DMS114 treated with DMSO at 0.1 percent for 48 hours (cell line): ENCODE data around the gene CATSPER3.

Source experiments
- DNase-seq: peaks from one replicate; lab custom pipeline; 2025; ENCODE audit not compliant: unreplicated experiment; lab: John Stamatoyannopoulos, UW

CATSPER3 gene

GRCh38 chr5:135010502-135011354 is 43.0 kb downstream of the CATSPER3 start:
- DNase-seq = no peak

- no peak for DNase-seq
Measured at GRCh38 chr5:135011355-135012032, 43.8 kb downstream of the CATSPER3 start.

- DNase-seq = no peak
Measured at GRCh38 chr5:135012033-135012588, 44.4 kb downstream of the CATSPER3 start.

GRCh38 chr5:135012951-135013391 is 45.3 kb downstream of the CATSPER3 start:
- no peak for DNase-seq

GRCh38 chr5:135013445-135013844 is 45.7 kb downstream of the CATSPER3 start:
- no peak for DNase-seq

- no peak for DNase-seq
Measured at GRCh38 chr5:135013947-135014570, 46.4 kb downstream of the CATSPER3 start.

- no peak for DNase-seq
Measured at GRCh38 chr5:135015942-135016341, 48.2 kb downstream of the CATSPER3 start.

GRCh38 chr5:135016861-135017290 is 49.2 kb downstream of the CATSPER3 start:
- DNase-seq = no peak

- no peak for DNase-seq
Measured at GRCh38 chr5:135018457-135018856, 50.8 kb downstream of the CATSPER3 start.

- no peak for DNase-seq
Measured at GRCh38 chr5:135019314-135019713, 51.6 kb downstream of the CATSPER3 start.

GRCh38 chr5:135020111-135020895 is 52.6 kb downstream of the CATSPER3 start:
- DNase-seq = no peak

- no peak for DNase-seq
Measured at GRCh38 chr5:135024956-135025729, 57.4 kb downstream of the CATSPER3 start.

GRCh38 chr5:135025730-135026644 is 58.3 kb downstream of the CATSPER3 start:
- no peak for DNase-seq

GRCh38 chr5:135026645-135027265 is 59.0 kb downstream of the CATSPER3 start:
- no peak for DNase-seq

GRCh38 chr5:135027266-135027696 is 59.6 kb downstream of the CATSPER3 start:
- no peak for DNase-seq

- no peak for DNase-seq
Measured at GRCh38 chr5:135027697-135028615, 60.2 kb downstream of the CATSPER3 start.

GRCh38 chr5:135028791-135029476 is 61.2 kb downstream of the CATSPER3 start:
- no peak for DNase-seq
